Stimulated activated CD8-positive, alpha-beta memory T cell treated with anti-CD3 and anti-CD28 coated beads, Interleukin-12 subunit alpha, Interleukin-12 subunit beta, amount 100 ng/mL, for 24 hours (primary cell): ENCODE results near the gene JAG1.

Source experiments
- DNase-seq: peaks from one replicate; pipeline ENCODE4 v3.0.0-alpha.2; 2020; ENCODE audit errors: extremely low read depth

Gene JAG1

DNA sequence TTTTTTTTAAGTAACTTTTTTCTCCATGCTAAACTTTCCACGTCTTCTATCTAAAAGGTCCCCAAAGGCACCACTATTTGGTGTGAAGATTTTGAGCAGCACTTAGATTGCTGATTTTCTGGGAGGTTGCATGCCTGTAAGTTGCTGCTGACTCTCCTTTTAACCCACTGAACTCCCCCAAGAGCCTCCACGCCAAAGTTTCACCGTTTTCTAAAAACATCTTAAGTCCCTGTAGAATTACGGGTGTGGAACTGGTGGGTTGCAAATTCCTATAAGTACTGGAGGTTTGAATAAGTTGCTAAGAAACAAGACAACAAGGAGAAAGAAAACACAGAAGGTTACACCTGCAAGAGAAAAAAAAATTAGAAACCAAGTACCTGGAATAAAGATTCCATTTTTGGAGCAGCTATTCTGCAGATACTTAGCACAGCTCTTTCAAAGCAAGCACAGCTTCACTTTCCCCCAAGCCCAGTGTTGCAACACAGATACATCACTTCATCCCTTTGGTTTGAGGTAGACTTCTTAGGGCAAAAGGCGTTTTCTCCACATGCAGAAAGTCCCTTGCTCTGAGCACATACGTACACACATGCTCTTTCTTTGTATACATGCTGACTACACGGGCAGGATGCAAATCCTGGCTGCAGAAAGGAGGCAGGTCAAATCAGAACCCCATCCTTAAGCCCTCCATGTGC lies 5.0 kb downstream of the JAG1 start:
- DNase-seq, result no peak

DNA sequence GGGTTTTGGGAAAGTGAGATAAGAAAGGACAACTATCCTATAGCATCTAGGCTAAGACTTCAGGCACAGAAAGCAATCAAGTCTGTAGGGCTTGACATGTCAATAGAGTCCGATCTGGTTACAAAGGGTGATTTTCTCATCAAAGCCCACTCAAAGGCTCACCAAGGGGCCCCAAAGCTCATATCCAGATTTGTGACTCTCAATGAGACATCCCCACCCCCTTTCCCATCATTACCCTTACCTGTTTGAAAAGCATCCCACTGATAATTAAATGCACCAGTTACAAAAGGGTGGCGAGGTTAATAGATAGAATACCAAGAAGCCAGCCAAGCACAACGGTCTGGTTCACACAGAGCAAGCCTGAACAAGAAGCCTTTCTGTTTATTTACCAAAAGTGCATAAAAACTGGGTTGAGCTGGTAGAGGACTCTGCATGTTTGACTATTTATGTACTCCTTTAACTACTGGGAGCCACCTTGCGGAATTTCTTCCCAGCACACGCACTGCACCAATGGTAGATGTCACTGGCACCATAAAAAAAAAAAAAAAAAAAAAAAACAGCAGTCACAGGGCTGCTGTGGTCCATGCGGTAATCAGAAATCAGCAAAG lies 6.1 kb downstream of the JAG1 start:
- DNase-seq, result no peak

DNA sequence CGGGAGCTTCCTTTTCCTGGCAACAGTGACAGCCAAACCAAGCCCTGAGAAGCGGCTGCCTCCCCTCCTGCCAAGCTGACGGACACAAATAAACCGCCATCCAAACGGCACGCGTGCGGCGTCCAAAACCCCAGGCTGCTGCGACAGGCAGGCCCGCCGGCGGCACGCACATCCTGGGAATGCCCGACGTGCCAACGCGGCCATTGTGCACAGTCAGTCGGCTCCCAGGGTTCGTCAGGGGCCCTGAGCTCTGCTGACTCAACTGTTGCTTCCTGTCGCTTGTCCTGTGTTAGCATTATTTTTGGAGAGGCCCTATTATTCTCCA lies 6.8 kb downstream of the JAG1 start:
- DNase-seq, result no peak

DNA sequence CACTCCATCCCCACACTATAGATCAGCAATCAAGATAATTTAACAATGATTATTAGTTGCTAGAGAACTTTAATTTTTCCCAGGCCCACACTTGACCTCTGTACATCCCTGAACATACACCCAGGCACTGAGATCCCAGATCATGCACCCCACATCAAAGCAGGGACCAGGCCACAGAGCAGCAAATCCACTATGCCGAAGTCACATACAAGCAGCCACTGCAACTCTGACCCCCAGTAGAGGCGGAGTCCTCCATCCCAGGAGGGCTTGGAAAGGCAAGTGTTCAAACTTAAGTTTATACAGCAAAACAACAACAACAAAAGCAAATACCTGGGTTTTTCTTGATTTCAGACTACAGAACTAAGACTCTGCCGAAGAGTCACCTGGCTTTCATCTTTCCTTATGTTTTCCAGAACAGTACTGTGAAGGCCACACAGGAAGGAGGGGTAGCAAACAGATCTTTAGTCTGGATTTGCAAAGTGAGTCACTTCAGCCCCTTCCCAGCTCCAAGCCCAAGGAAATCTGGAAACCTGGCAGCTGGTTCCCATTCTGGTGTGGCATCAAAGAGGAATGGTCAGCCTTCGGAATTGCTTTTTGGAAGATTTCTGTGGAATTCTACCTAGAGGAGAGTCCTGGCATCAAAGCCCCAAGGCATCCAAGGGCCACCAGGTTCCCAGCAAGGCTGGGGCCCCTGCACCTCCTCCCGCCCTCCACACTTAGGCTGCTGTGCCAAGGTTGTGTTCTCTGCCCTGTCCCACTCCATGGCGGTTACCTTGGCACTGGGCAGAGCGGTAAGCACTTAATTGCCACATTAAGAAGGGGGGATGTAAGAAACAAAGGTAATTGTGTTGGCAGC lies 7.3 kb downstream of the JAG1 start:
- no peak for DNase-seq

DNA sequence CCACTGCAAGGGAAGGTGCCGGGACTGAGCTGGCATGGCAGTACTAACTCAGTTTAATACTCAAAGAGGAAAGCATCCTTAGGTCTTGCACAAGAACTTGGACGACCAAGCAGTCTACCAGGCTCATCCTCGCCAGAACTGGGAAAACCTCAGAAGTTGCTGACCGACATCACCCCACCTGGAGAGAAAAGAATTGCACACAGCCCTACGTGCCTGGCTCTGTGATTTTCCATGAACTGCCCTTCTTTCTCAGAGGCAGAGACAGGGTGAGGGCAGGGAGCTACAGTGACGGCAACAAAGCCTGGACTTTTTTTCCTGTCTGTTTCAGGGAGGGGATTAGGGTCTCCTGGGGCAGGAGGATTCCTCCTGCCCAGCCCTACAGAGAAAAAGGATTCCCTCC lies 8.0 kb downstream of the JAG1 start:
- DNase-seq, result no peak

- no peak for DNase-seq
These were observed 8.7 kb downstream of the JAG1 start for GRCh38 chr20:10665027-10665561.

DNA sequence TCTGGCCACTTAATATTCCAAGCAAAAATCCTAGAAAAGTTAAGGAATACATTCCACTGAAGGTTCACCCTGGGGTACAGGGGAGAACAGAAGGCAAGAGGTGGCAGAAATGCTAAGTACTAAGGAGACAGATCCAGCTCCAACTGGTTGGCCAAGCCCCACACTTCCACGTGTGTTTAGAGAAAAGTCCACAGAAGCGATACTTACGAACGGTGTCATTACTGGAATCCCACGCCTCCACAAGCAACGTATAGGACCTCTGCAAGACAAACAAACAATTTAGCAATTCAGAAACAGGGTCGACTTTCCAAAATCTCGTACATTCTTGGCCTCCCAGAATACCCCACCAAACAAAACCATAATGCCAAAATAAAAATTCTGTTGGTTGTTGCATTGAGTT lies 10.0 kb downstream of the JAG1 start:
- DNase-seq, result no peak

DNA sequence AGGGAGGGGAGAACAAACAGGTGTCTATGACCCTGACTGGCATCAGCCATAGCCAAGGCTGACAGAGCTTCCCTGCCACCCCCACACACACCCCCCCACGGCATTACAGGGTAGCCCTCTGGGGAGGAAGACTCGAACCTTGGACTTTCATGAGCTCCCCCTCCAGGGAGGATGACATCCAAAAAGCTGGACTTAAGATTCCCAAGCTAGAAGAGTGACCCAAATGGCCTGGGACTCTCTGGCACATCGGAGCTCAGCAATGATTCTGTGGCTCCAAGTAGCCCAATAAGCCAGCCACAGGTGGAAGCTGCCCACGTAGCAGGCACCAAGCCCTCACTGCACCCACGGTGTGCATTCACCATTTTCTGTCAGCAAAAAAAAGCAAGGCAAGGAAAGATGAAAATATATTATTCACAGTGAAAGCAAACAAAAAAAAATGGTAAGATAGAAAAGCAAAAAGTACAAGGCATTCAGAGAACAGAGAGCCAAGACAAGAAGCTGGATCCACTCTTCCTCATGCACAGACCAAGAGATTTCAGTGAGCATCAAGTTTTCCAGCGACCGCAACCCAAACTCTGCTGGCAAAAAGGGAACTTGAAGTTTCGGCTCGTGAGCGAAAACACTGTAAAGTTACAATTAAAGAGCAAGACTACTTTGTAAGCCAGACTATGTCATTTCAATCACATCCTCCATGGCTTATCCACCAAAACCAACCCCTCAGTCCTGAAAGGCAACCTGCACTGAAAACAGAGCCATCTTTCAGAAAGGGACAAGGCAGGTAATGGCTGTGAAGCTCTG lies 10.9 kb downstream of the JAG1 start:
- no peak for DNase-seq

- DNase-seq, result no peak
These were observed 11.6 kb downstream of the JAG1 start for GRCh38 chr20:10662151-10662550.

DNA sequence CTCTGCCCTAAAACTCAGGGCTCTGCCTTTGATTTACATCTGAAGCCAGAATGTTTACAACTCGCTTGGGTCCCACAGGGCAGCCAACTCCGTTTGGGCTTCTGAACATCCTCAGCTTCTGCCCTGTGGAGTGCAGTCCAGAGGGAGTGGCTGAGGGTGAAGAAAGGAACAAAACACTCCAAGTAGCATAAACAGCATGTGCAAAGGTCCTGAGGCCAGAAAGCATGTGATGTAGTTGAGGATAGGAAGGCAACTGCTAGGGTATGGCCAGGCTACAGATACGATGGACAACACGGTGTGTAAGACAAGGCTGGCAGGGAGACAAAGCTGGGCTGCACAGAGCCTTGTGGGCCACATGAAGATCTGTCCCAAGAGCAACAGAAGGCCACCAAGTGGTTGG lies 12.5 kb downstream of the JAG1 start:
- DNase-seq, result no peak

- DNase-seq, result no peak
These were observed 13.1 kb downstream of the JAG1 start for GRCh38 chr20:10660661-10661060.

- DNase-seq, result no peak
These were observed 13.9 kb downstream of the JAG1 start for GRCh38 chr20:10659651-10660601.

DNA sequence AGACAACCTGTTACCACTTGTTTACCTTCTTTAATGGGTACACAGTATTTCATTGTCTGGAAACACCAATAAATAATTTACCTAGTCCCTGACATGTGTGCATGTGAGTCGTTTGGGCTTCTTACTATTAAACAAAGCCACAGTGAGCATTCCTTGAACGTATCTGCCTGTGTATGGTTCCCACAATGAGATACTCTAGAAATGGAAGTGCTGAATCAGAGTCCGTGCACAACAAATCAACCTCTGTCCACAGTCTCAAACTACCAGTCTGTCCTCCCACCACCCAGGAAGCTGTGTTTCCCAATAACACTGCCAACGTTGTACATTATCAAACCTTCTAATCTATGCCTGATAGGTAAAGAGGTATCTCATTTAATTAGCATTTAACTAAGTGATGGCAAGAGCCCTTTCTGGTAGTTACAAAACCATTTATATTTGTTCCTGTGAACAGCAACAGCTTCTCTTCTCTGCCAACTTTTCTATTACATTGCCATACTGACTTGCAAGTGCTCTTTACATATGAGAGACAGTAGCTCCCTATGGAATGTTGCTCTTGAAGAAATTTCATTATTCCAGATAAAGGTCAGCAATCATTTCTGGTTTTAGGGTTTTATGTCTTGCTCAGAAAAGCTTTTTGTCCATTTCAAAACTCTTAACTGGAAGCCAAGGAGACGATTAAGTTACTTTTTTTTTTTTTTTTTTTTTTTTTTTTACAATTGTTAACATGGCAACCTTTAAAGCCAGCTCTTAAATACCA lies 14.7 kb downstream of the JAG1 start:
- no peak for DNase-seq

DNA sequence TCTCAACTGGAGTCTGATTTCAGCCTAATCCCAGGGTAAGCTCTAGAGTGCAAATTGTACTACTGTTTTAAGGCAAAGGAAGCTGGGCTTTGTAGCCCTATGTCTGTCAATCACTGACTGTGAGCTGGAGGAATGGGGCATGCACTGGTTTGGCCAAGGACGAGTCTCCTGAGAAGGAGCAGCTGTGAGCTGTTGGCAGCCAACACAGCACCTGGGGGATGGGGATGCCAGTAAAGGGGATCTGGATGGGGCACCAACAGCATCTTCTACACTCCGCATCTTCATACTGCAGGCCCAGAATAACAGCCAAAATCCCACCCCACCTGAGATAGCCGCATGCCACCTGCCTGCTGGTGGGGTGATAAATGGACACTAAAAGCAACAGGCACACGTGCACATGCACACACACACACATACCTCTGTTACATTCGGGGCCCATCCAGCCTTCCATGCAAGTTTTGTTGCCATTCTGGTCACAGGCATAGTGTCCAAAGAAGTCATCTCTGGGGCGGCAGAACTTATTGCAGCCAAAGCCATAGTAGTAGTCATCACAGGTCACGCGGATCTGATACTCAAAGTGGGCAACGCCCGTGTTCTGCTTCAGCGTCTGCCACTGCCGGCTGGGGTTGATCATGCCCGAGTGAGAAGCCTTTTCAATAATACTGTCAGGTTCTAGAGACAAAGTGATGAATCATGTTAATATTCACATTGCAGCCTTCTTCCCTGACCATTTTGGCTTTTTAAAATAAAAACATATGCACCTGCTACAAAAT lies 15.6 kb downstream of the JAG1 start:
- DNase-seq, result no peak

- no peak for DNase-seq
These were observed 16.3 kb downstream of the JAG1 start for GRCh38 chr20:10657453-10657852.

- DNase-seq, result no peak
These were observed 17.8 kb downstream of the JAG1 start for GRCh38 chr20:10655720-10656669.

- DNase-seq, result no peak
These were observed 19.2 kb downstream of the JAG1 start for GRCh38 chr20:10654630-10655029.

DNA sequence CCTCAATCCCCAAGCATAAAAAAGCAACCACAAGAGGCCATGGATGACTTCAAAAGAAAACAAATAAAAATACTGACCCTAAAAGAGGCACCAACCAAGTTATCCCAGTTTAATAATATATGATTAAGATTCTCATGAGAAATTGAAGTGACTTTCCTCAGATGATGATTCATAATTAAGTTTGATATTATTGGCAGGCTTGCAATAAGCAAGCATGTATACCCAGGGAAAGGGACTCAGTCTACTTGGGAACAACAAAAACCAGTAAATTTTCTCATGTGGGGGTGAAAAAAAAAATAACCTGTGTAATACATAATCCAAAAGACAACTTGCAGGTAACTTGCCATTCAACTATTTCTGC lies 19.6 kb downstream of the JAG1 start:
- DNase-seq, result no peak
